Activated CD8-positive, alpha-beta T cell treated with anti-CD3 and anti-CD28 coated beads for 36 hours (primary cell): Measurements from ENCODE around the gene OR5D16. TPM values are rescaled to one million over a fixed set of nuclear protein-coding genes. Genes with fewer than 3 reads are reported as not detected.

Experiments
- ATAC-seq: fragments of 200-7000 bp; cut with Tn5 transposase; one replicate; pipeline ENCODE4 v1.10.0; 2021; ENCODE audit warnings: mild to moderate bottlenecking, moderate library complexity
- CTCF ChIA-PET: fragments of 350-600 bp; sonication (Branson Sonifier 250); formaldehyde crosslinking; loops from one replicate; lab custom pipeline; 2021; ENCODE audit warnings: antibody characterized with exemption; lab: Charles Lee
- POLR2A ChIA-PET: fragments of 350-600 bp; sonication (Branson Sonifier 250); formaldehyde crosslinking; loops from one replicate; lab custom pipeline; 2021; ENCODE audit warnings: antibody characterized with exemption; lab: Charles Lee
- DNase-seq: peaks from one replicate; pipeline ENCODE4 v3.0.0-alpha.2; 2020
- H3K27ac Mint-ChIP-seq: one replicate; pipeline ENCODE4 v1.8.0; 2021; ENCODE audit warnings: mild to moderate bottlenecking, mixed read lengths
- H3K27me3 Mint-ChIP-seq: one replicate; pipeline ENCODE4 v1.8.0; 2021; ENCODE audit warnings: mixed read lengths
- H3K36me3 Mint-ChIP-seq: one replicate; pipeline ENCODE4 v1.8.0; 2021; ENCODE audit warnings: low read depth, mixed read lengths
- H3K4me1 Mint-ChIP-seq: one replicate; pipeline ENCODE4 v1.8.0; 2021; ENCODE audit warnings: low read depth, mixed read lengths
- H3K4me3 Mint-ChIP-seq: one replicate; pipeline ENCODE4 v1.8.0; 2021; ENCODE audit warnings: mild to moderate bottlenecking, moderate library complexity, mixed read lengths
- H3K9me3 Mint-ChIP-seq: one replicate; pipeline ENCODE4 v1.8.0; 2021; ENCODE audit warnings: mixed read lengths
- intact Hi-C: fragments of 100-400 bp; cut with micrococcal nuclease; formaldehyde crosslinking; loops from one replicate; pipeline ENCODE4 v1.10.0; 2022
- total RNA-seq, 2 experiments: library from RNA; stranded (reverse); gene quantifications; one replicate each; pipeline ENCODE4 v1.2.3, GENCODE V29; 2021
- TF ChIP-seq, protein P1 (sequence below): fragments of 200-600 bp; IDR thresholded peaks from one replicate; pipeline ENCODE4 v1.8.0; 2022; ENCODE audit warnings: antibody characterized with exemption, mild to moderate bottlenecking

The OR5D16 gene
- total RNA-seq, 2 experiments from 2014 or later, result not detected

DNA sequence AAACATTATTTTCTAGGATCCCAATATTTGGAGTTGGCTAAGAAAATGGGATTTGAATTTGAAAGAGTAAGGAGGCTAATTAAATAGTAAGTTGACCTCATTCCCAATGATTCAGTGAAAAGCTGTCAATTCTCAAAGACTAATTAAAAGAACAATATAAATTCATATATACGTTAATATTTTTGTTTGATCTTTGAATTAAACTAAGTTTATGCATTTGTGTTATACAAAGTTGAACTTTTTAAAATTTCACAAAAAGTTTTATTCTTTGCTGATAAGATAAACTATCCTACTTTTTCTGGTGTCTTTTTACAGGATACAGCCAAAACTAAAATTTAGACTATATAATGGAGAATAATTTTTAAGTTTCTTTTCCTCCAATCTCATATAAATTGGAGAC is 27.5 kb upstream of the OR5D16 start, which contains the start of gene OR5L1:
Gene OR5L1, plus strand, starts transcription at position 301 of the 400 bp plus-strand sequence. CDS start 100 bp downstream, outside the sequence.
- TF ChIP-seq, protein P1, sequence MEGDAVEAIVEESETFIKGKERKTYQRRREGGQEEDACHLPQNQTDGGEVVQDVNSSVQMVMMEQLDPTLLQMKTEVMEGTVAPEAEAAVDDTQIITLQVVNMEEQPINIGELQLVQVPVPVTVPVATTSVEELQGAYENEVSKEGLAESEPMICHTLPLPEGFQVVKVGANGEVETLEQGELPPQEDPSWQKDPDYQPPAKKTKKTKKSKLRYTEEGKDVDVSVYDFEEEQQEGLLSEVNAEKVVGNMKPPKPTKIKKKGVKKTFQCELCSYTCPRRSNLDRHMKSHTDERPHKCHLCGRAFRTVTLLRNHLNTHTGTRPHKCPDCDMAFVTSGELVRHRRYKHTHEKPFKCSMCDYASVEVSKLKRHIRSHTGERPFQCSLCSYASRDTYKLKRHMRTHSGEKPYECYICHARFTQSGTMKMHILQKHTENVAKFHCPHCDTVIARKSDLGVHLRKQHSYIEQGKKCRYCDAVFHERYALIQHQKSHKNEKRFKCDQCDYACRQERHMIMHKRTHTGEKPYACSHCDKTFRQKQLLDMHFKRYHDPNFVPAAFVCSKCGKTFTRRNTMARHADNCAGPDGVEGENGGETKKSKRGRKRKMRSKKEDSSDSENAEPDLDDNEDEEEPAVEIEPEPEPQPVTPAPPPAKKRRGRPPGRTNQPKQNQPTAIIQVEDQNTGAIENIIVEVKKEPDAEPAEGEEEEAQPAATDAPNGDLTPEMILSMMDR, result no peak
- no peaks in the 10 kb centered on the region for H3K4me1 Mint-ChIP-seq
- no peak within 1 kb of the TSS for H3K4me3 Mint-ChIP-seq
- POLR2A ChIA-PET, result no interaction called here
- CTCF ChIA-PET, result no interaction called here
- no peaks in the 10 kb centered on the region for H3K27me3 Mint-ChIP-seq
- ATAC-seq (no peak), DNase-seq (no peak)
- no peak within 1 kb of the TSS for H3K27ac Mint-ChIP-seq
- intact Hi-C loops, result no loop called here
- H3K9me3 Mint-ChIP-seq, result peaks cover 27% of the 10 kb centered on the region
- H3K36me3 Mint-ChIP-seq, result no peaks in the 10 kb centered on the region

DNA sequence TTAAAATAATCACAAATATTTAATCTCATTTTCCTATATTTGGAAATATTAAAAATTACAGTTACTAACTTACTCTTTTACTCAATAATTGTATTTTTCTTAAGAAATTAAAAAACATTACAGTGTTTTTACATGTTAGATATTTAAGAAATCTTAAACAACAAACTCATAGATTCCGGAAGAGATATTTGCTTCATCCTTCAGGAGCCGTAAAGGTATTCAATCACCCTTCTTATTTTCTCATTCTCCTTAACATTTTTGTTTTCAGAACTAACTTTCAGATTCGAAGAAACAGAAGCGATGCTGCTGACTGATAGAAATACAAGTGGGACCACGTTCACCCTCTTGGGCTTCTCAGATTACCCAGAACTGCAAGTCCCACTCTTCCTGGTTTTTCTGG is 19.2 kb upstream of the OR5D16 start, which contains the start of gene OR5D18:
Gene OR5D18, plus strand, starts transcription at position 301 of the 400 bp plus-strand sequence. Its CDS starts 0 bp downstream, at position 301.
- H3K4me1 Mint-ChIP-seq, result no peaks in the 10 kb centered on the region
- H3K4me3 Mint-ChIP-seq, result no peak within 1 kb of the TSS
- TF ChIP-seq, protein P1, result no peak
- ChIA-PET CTCF (no interaction called here), POLR2A (no interaction called here)
- peaks cover 21% of the 10 kb centered on the region for H3K9me3 Mint-ChIP-seq
- H3K36me3 Mint-ChIP-seq, result no peaks in the 10 kb centered on the region
- ATAC-seq (no peak), DNase-seq (no peak)
- H3K27ac Mint-ChIP-seq, result no peak within 1 kb of the TSS
- no peaks in the 10 kb centered on the region for H3K27me3 Mint-ChIP-seq
- intact Hi-C loops, result no loop called here

DNA sequence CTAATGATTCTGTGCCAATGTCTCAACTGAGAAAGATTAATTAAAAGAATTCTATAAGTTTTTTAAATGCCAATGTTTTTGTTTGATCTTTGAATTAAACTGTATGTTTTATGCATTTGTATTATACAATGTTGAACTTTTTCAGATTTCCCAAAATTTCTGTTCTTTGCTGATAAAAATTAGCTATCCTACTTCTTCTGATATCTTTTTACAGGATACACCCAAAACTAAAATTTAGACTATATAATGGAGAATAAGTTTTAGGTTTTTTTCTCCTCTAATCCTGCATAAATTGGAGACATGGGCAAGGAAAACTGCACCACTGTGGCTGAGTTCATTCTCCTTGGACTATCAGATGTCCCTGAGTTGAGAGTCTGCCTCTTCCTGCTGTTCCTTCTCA is 11.6 kb upstream of the OR5D16 start, which contains the start of gene OR5L2:
Gene OR5L2, plus strand, starts transcription at position 301 of the 400 bp plus-strand sequence. Its CDS starts 0 bp downstream, at position 301.
- no peak for ATAC-seq
- intact Hi-C loops, result no loop called here

DNA sequence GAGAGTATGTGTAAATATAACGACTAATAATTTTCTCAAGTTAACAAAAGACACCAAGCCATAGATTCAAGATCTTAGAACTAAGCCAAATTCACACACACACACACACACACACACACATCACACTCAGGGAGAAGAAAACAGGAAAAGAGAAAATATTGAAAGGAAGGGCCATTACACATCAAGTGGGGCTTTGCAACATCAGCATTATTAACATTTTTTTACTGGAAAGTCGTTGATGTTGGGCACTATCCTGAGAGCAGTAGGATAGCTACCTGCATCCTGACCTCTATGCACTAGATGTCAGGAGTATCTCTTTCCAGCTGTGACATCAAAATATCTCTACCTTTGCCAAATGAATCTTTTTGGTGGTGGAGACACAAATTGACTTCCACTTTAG is 8.9 kb downstream of the OR5D16 start:
- DNase-seq (no peak), ATAC-seq (no peak)
- ChIA-PET POLR2A (no interaction called here), CTCF (no interaction called here)
- Mint-ChIP-seq H3K4me1 (no peaks in the 10 kb centered on the region), H3K9me3 (peaks cover 9% of the 10 kb centered on the region), H3K36me3 (no peaks in the 10 kb centered on the region), H3K4me3 (no peak overlapping the region), H3K27ac (no peak overlapping the region), H3K27me3 (no peaks in the 10 kb centered on the region)
- TF ChIP-seq, protein P1, result no peak
- intact Hi-C loops, result no loop called here

More for the DNA sequence above, 11.6 kb upstream of the OR5D16 start, which contains the start of gene OR5L2:
- ChIA-PET POLR2A (no interaction called here), CTCF (no interaction called here)
- TF ChIP-seq, protein P1, result no peak
- no peak within 1 kb of the TSS for H3K4me3 Mint-ChIP-seq
- no peak within 1 kb of the TSS for H3K27ac Mint-ChIP-seq
- peaks cover 8% of the 10 kb centered on the region for H3K9me3 Mint-ChIP-seq
- H3K4me1 Mint-ChIP-seq, result no peaks in the 10 kb centered on the region
- H3K27me3 Mint-ChIP-seq, result no peaks in the 10 kb centered on the region
- no peak for DNase-seq
- no peaks in the 10 kb centered on the region for H3K36me3 Mint-ChIP-seq

DNA sequence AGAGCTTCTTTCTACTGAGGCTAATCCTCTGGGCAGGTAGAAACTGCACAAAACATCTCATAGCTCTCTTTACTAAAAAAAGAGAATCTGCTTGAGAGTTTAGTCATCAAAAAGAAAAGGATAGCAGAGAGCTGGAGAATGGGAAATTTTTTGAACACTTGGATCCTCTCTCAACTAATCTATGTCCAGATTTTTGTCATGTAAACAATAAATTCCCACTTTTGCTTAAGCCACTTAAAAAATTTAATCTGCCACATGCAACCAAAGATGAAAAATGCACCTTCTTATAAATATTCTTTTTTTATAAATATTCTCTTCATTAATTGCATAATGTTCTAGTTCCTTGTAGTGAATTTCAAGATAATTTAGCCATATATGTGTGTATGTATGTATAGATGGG is 10.5 kb downstream of the OR5D16 start:
- intact Hi-C loops, result no loop called here
- ChIA-PET CTCF (no interaction called here), POLR2A (no interaction called here)
- Mint-ChIP-seq H3K4me1 (no peaks in the 10 kb centered on the region), H3K27ac (no peak overlapping the region), H3K9me3 (peaks cover 11% of the 10 kb centered on the region), H3K4me3 (no peak overlapping the region), H3K36me3 (no peaks in the 10 kb centered on the region), H3K27me3 (no peaks in the 10 kb centered on the region)
- DNase-seq (no peak), ATAC-seq (no peak)
- TF ChIP-seq, protein P1, result no peak
